ENCODE results near the gene FCAR. TPM values are rescaled to one million over a fixed set of nuclear protein-coding genes. Genes with fewer than 3 reads are reported as not detected.

Gene FCAR
- total RNA-seq, 1 donor from 2014 or later, result not detected

Other genes with a start within 250 kb of the FCAR start
- gene LILRB1, start 243.8 kb upstream of the FCAR start, total RNA-seq, result not detected in 2 replicates
- gene LILRB4, start 211.2 kb upstream of the FCAR start, total RNA-seq, result not detected in 2 replicates
- not detected in 2 replicates for gene KIR3DL3, start 149.8 kb upstream of the FCAR start, total RNA-seq
- gene KIR2DL3, start 135.7 kb upstream of the FCAR start, total RNA-seq, result not detected in 2 replicates
- not detected in 2 replicates for gene KIR2DL1, start 104.4 kb upstream of the FCAR start, total RNA-seq
- not detected in 2 replicates for gene KIR2DL4, start 70.6 kb upstream of the FCAR start, total RNA-seq
- not detected in 2 replicates for gene KIR3DL1, start 57.8 kb upstream of the FCAR start, total RNA-seq
- gene KIR2DS4, start 41.6 kb upstream of the FCAR start, total RNA-seq, result not detected in 2 replicates
- not detected in 2 replicates for gene KIR3DL2, start 23.8 kb upstream of the FCAR start, total RNA-seq
- not detected in 2 replicates for gene NCR1, start 31.9 kb downstream of the FCAR start, total RNA-seq
- gene NLRP7, start 73.3 kb downstream of the FCAR start, total RNA-seq, result not detected in 2 replicates
- 0.22 and 2.6 TPM in 2 replicates for gene NLRP2, start 92.1 kb downstream of the FCAR start, total RNA-seq
- gene GP6, start 164.0 kb downstream of the FCAR start, total RNA-seq, result not detected in 2 replicates
- gene RDH13, start 188.9 kb downstream of the FCAR start, total RNA-seq, result 10.2 and 19.0 TPM in 2 replicates
- 9.9 and 12.0 TPM in 2 replicates for gene EPS8L1, start 201.6 kb downstream of the FCAR start, total RNA-seq
- gene PPP1R12C, start 243.4 kb downstream of the FCAR start, total RNA-seq, result 18.1 and 25.8 TPM in 2 replicates